Right ventricle myocardium superior (tissue), 1 donor: ENCODE data around the gene HERC4. TPM values are rescaled to one million over a fixed set of nuclear protein-coding genes. Genes with fewer than 3 reads are reported as not detected.

Source experiments
- total RNA-seq: library from RNA; stranded (reverse); fragmentation: NEBNext Ultra II Directional; extraction: Animal tissue kit (Norgen Biotek cat#: 25700); gene quantifications from one replicate; pipeline ENCODE4 v1.2.1, GENCODE V29; 2021
- donor health status: DM: no; HTN: yes; CAD: no; lungs with severe emphysema.

HERC4 gene
- total RNA-seq, 1 donor from 2014 or later = 24.1 TPM

Other genes starting within 250 kb of the HERC4 start
- gene DNAJC12, start 237.1 kb downstream of the HERC4 start, total RNA-seq = 5.4 TPM
- gene SIRT1, start 190.6 kb downstream of the HERC4 start, total RNA-seq = 11.7 TPM
- 92.0 TPM for gene MYPN, start 34.2 kb upstream of the HERC4 start, total RNA-seq
- not detected for gene ATOH7, start 156.8 kb upstream of the HERC4 start, total RNA-seq